Lower leg skin (tissue), 4 donors: ENCODE data around the gene BRD3. TPM values are rescaled to one million over a fixed set of nuclear protein-coding genes. Genes with fewer than 3 reads are reported as not detected.

ENCODE experiments used
- DNase-seq, 2 donors: peaks; one replicate each; pipeline ENCODE4 v3.0.0-alpha.2; 2019; ENCODE audit warnings: low spot score in 2 of 2
- H3K4me3 ChIP-seq: fragments of 200-600 bp; sonication (generic); 2 replicates; pipeline ENCODE4 v1.5.1; 2017; ENCODE audit warnings: mild to moderate bottlenecking, low read depth; ENCODE audit not compliant: poor library complexity, severe bottlenecking
- CTCF ChIP-seq, 3 donors: fragments of 450-650 bp; IDR thresholded peaks; one replicate each; pipeline ENCODE4 v1.5.1; 2016; ENCODE audit warnings: antibody characterized with exemption in 3 of 3, mild to moderate bottlenecking in 3 of 3, moderate library complexity in 2 of 3
- POLR2A ChIP-seq, 2 donors: fragments of 450-650 bp; IDR thresholded peaks; one replicate each; pipeline ENCODE4 v1.6.1; 2016 to 2017; ENCODE audit warnings: antibody characterized with exemption in 2 of 2, mild to moderate bottlenecking in 1 of 2, moderate library complexity in 1 of 2
- WGBS, 2 donors: methylation state at CpG; one replicate each; pipeline ENCODE4 v1.1.5; 2018; 5-methylcytosine and 5-hydroxymethylcytosine counted together
- intact Hi-C: fragments of 100-400 bp; cut with DNase I; formaldehyde crosslinking; loops from one replicate; pipeline ENCODE4 v1.15.0; 2023; ENCODE audit warnings: low total_unique reads
- total RNA-seq, 4 donors: library from RNA; depleted of rRNA; stranded (reverse); fragments of >200 nt; gene quantifications; one replicate each; pipeline ENCODE4 v1.1.0, GENCODE V29; 2016

The BRD3 gene
- total RNA-seq, 4 donors from 2014 or later, result 18.5 to 59.9 (median 26.7) TPM

GRCh38 chr9:134035041-134036039 lies 32.5 kb downstream of the BRD3 start:
- WGBS, 2 donors, result 92 to 96% methylated on average over 20 to 25 of the region's 28 CpGs
- DNase-seq, result no peak
- intact Hi-C loops, result loop anchor here (10.0 kb wide), 1 partner anchor 689 kb away; no protein-coding TSS in a partner anchor
- H3K4me3 ChIP-seq, result no peak overlapping the region
- TF ChIP-seq CTCF (IDR thresholded peaks at IDR 0.05) (no peak), POLR2A (IDR thresholded peaks at IDR 0.05) (no peak)

- 93 to 97% methylated on average over 19 of the region's 19 CpGs for WGBS, 2 donors
- DNase-seq, result no peak
- H3K4me3 ChIP-seq, result no peak overlapping the region
- intact Hi-C loops, result loop anchor here (10.0 kb wide), 1 partner anchor 690 kb away; no protein-coding TSS in a partner anchor
- TF ChIP-seq CTCF (IDR thresholded peaks at IDR 0.05) (no peak), POLR2A (IDR thresholded peaks at IDR 0.05) (no peak)
Measured at GRCh38 chr9:134034215-134035040, 33.4 kb downstream of the BRD3 start.

GRCh38 chr9:134033516-134034214 lies 34.2 kb downstream of the BRD3 start:
- no peak overlapping the region for H3K4me3 ChIP-seq
- no peak for DNase-seq
- intact Hi-C loops, result loop anchor here (10.0 kb wide), 1 partner anchor 691 kb away; no protein-coding TSS in a partner anchor
- TF ChIP-seq POLR2A (IDR thresholded peaks at IDR 0.05), result no peak
- no peak for TF ChIP-seq CTCF (IDR thresholded peaks at IDR 0.05)
- 91 to 92% methylated on average over 26 of the region's 26 CpGs for WGBS, 2 donors

GRCh38 chr9:134032456-134033222 lies 35.2 kb downstream of the BRD3 start:
- TF ChIP-seq CTCF (IDR thresholded peaks at IDR 0.05) (no peak), POLR2A (IDR thresholded peaks at IDR 0.05) (no peak)
- no peak for DNase-seq
- intact Hi-C loops, result loop anchor here (10.0 kb wide), 1 partner anchor 692 kb away; no protein-coding TSS in a partner anchor
- WGBS, 2 donors, result 92 to 93% methylated on average over 40 of the region's 40 CpGs
- no peak overlapping the region for H3K4me3 ChIP-seq
